GM19463 (cell line): ENCODE measurements around the gene PCDH15.

ENCODE experiments used
- ATAC-seq: cut with Tn5 transposase; IDR thresholded peaks from one replicate; pipeline ENCODE4 v1.9.1; 2021; ENCODE audit warnings: mild to moderate bottlenecking, moderate library complexity; ENCODE audit not compliant: unreplicated experiment

PCDH15 gene

GRCh38 chr10:54137396-54137795, 663.6 kb downstream of the PCDH15 start:
- ATAC-seq: no peak

- no peak for ATAC-seq
These were observed 667.8 kb downstream of the PCDH15 start for GRCh38 chr10:54133203-54133602.

- no peak for ATAC-seq
These were observed 669.2 kb downstream of the PCDH15 start for GRCh38 chr10:54131833-54132232.

- ATAC-seq: no peak
These were observed 670.6 kb downstream of the PCDH15 start for GRCh38 chr10:54130394-54130793.

GRCh38 chr10:54125098-54125747, 675.8 kb downstream of the PCDH15 start:
- ATAC-seq: no peak

- no peak for ATAC-seq
These were observed 676.7 kb downstream of the PCDH15 start for GRCh38 chr10:54124209-54124885.

- no peak for ATAC-seq
These were observed 680.2 kb downstream of the PCDH15 start for GRCh38 chr10:54120806-54121205.

- no peak for ATAC-seq
These were observed 692.1 kb downstream of the PCDH15 start for GRCh38 chr10:54108961-54109360.

GRCh38 chr10:54096892-54097291, 704.1 kb downstream of the PCDH15 start:
- ATAC-seq: no peak

- no peak for ATAC-seq
These were observed 706.7 kb downstream of the PCDH15 start for GRCh38 chr10:54094321-54094720.

GRCh38 chr10:54091237-54091636, 709.8 kb downstream of the PCDH15 start:
- ATAC-seq: no peak

GRCh38 chr10:54081950-54082349, 719.1 kb downstream of the PCDH15 start:
- ATAC-seq: no peak

- ATAC-seq: no peak
These were observed 733.7 kb downstream of the PCDH15 start for GRCh38 chr10:54067361-54067760.

GRCh38 chr10:54066646-54067045, 734.4 kb downstream of the PCDH15 start:
- ATAC-seq: no peak

- ATAC-seq: no peak
These were observed 735.9 kb downstream of the PCDH15 start for GRCh38 chr10:54065106-54065505.

- no peak for ATAC-seq
These were observed 736.8 kb downstream of the PCDH15 start for GRCh38 chr10:54064215-54064614.

GRCh38 chr10:54063514-54063913, 737.5 kb downstream of the PCDH15 start:
- no peak for ATAC-seq

- no peak for ATAC-seq
These were observed 740.5 kb downstream of the PCDH15 start for GRCh38 chr10:54060572-54060971.

GRCh38 chr10:54057357-54057756, 743.7 kb downstream of the PCDH15 start:
- ATAC-seq: no peak

GRCh38 chr10:54026340-54026739, 774.7 kb downstream of the PCDH15 start:
- ATAC-seq: no peak

- no peak for ATAC-seq
These were observed 789.9 kb downstream of the PCDH15 start for GRCh38 chr10:54011117-54011516.

- ATAC-seq: no peak
These were observed 790.6 kb downstream of the PCDH15 start for GRCh38 chr10:54010337-54010933.
